ENCODE data around the gene FAM228B.
A peak's percentile ranks its signal among the peaks of the same experiment; 100 is the strongest.

Gene FAM228B

DNA sequence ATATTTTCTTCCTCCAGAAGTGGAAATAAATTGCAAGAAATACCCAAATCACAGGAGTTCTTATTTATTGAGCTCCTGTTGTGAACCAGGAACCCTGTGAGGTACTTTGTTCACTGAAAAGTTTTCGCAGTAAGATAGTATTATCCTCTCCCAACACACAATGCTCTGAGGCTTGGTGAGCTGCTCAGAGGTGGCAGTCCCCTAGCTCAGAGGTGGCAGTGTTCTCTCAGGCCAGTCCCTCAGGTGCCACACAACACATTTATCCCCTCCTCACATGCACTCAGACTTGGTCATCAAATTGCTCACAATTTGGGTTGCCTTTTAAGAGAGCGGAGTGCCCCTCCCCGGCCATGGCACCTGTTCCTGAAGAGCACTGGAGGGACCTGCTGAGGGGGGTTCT lies 77.5 kb downstream of the FAM228B start:
- Histone ChIP-seq H3K4ac (ENCODE audit: low read depth, low read length) (no peak overlapping the region), H3K79me1 (ENCODE audit: low read length) (no peaks in the 10 kb centered on the region), H3K9ac (ENCODE audit: low read length) (no peak overlapping the region), H2BK120ac (ENCODE audit: low read depth, low read length) (no peak overlapping the region), H4K8ac (ENCODE audit: low read depth, low read length) (no peak overlapping the region), H3K27ac (ENCODE audit: low read depth, low read length) (no peak overlapping the region), H4K5ac (ENCODE audit: low read length) (no peak overlapping the region), H3K79me2 (ENCODE audit: control insufficient read depth, insufficient read depth, low read length) (no peaks in the 10 kb centered on the region), H2AK5ac (ENCODE audit: low read length) (no peak overlapping the region), H3K23ac (ENCODE audit: low read length) (no peak overlapping the region), H3K36me3 (ENCODE audit: control insufficient read depth, insufficient read depth, low read length) (no peaks in the 10 kb centered on the region), H3K56ac (ENCODE audit: low read length) (no peak overlapping the region), H2BK15ac (replicated peaks; ENCODE audit: low read depth) (no peak overlapping the region), H3K27me3 (ENCODE audit: insufficient read depth, low read length, poor library complexity) (no peaks in the 10 kb centered on the region), H3K4me1 (ENCODE audit: control insufficient read depth, low read depth, low read length) (no peaks in the 10 kb centered on the region), H3K4me3 (ENCODE audit: low read length) (no peak overlapping the region), H3K18ac (ENCODE audit: low read length) (no peak overlapping the region), H3K4me2 (ENCODE audit: low read length) (no peak overlapping the region), H2BK5ac (ENCODE audit: low read length) (no peak overlapping the region)
- DNase-seq, result no peak
- whole genome bisulfite sequencing (ENCODE audit: extremely low coverage, insufficient coverage, low lambda C conversion rate), result no CpG with 5 or more reads among the region's 3 CpGs

DNA sequence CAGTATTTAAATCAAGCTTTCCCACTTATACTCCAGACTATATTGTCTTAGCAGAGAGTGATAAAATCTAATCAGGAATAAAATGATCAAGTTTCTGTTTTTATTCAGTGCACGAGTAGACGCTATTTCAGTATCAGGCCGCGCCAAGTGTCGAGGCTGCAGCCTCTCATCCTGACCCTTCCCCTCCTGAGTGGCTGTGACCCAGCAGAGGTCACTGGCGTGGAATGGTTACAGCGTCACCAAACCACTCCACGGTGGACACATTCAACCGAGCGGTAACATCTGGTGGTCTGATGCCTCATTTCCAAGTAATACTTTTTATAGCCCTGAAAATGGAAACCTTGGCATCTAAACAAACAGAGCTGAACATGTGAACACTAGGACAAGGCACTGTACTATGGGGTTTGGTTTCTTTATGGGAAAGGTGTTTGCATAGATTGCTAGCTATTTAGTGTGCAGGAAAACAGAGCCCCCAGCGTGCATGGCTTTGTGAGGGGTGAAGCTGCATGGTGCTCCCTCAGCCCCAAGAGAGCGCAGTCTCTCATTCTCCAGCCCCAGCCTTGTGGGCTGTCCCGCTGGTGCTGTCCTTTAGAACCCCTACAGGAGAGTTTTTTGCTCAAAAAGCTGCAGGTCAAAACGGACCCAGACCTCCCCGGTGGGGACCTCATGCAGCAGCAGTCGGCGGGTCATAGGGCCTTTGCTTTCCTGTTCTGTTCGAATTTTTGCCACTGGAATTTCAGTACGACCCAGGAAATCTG lies 79.9 kb downstream of the FAM228B start:
- Histone ChIP-seq H3K79me2 (ENCODE audit: control insufficient read depth, insufficient read depth, low read length) (no peaks in the 10 kb centered on the region), H2BK15ac (replicated peaks; ENCODE audit: low read depth) (no peak overlapping the region), H3K4me2 (ENCODE audit: low read length) (no peak overlapping the region), H2BK5ac (ENCODE audit: low read length) (no peak overlapping the region), H3K23ac (ENCODE audit: low read length) (no peak overlapping the region), H2BK120ac (ENCODE audit: low read depth, low read length) (no peak overlapping the region), H3K79me1 (ENCODE audit: low read length) (no peaks in the 10 kb centered on the region), H3K9ac (ENCODE audit: low read length) (no peak overlapping the region), H4K8ac (ENCODE audit: low read depth, low read length) (no peak overlapping the region), H3K27me3 (ENCODE audit: insufficient read depth, low read length, poor library complexity) (no peaks in the 10 kb centered on the region), H3K18ac (ENCODE audit: low read length) (no peak overlapping the region), H3K36me3 (ENCODE audit: control insufficient read depth, insufficient read depth, low read length) (no peaks in the 10 kb centered on the region), H2AK5ac (ENCODE audit: low read length) (no peak overlapping the region), H3K4me3 (ENCODE audit: low read length) (no peak overlapping the region), H4K5ac (ENCODE audit: low read length) (no peak overlapping the region), H3K4ac (ENCODE audit: low read depth, low read length) (no peak overlapping the region), H3K27ac (ENCODE audit: low read depth, low read length) (no peak overlapping the region), H3K56ac (ENCODE audit: low read length) (no peak overlapping the region), H3K4me1 (ENCODE audit: control insufficient read depth, low read depth, low read length) (no peaks in the 10 kb centered on the region)
- DNase-seq, result peak; percentile 31
- WGBS (ENCODE audit: extremely low coverage, insufficient coverage, low lambda C conversion rate), result no CpG with 5 or more reads among the region's 19 CpGs

DNA sequence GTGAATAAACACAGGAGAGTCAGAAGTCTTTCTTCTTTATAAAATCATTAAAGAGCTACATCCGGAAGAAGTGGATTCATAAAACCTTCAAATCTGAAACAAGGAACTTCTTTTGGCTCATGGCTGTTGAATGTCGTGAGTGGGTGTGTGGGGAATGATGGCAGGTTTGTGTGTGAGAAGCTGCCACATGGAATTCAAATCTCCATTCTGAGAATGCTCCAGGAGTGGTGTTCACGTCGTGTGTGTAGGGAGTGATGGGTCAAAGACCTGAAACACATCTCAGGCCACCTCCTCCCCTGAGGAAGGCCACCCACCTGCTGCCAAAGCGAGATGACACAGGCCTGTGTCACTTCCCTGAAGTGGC lies 80.5 kb downstream of the FAM228B start:
- no peak overlapping the region for H4K8ac ChIP-seq (ENCODE audit: low read depth, low read length)
- H3K56ac ChIP-seq (ENCODE audit: low read length), result no peak overlapping the region
- H3K36me3 ChIP-seq (ENCODE audit: control insufficient read depth, insufficient read depth, low read length), result no peaks in the 10 kb centered on the region
- H3K4me2 ChIP-seq (ENCODE audit: low read length), result no peak overlapping the region
- no peak overlapping the region for H3K9ac ChIP-seq (ENCODE audit: low read length)
- H3K18ac ChIP-seq (ENCODE audit: low read length), result no peak overlapping the region
- H3K4me3 ChIP-seq (ENCODE audit: low read length), result no peak overlapping the region
- no CpG with 5 or more reads among the region's 5 CpGs for WGBS (ENCODE audit: extremely low coverage, insufficient coverage, low lambda C conversion rate)
- no peaks in the 10 kb centered on the region for H3K79me2 ChIP-seq (ENCODE audit: control insufficient read depth, insufficient read depth, low read length)
- no peak overlapping the region for H3K23ac ChIP-seq (ENCODE audit: low read length)
- no peak overlapping the region for H4K5ac ChIP-seq (ENCODE audit: low read length)
- H2AK5ac ChIP-seq (ENCODE audit: low read length), result no peak overlapping the region
- H2BK120ac ChIP-seq (ENCODE audit: low read depth, low read length), result no peak overlapping the region
- no peak overlapping the region for H3K4ac ChIP-seq (ENCODE audit: low read depth, low read length)
- no peaks in the 10 kb centered on the region for H3K79me1 ChIP-seq (ENCODE audit: low read length)
- H3K27me3 ChIP-seq (ENCODE audit: insufficient read depth, low read length, poor library complexity), result no peaks in the 10 kb centered on the region
- no peak overlapping the region for H2BK5ac ChIP-seq (ENCODE audit: low read length)
- H3K4me1 ChIP-seq (ENCODE audit: control insufficient read depth, low read depth, low read length), result no peaks in the 10 kb centered on the region
- no peak overlapping the region for H2BK15ac ChIP-seq (replicated peaks; ENCODE audit: low read depth)
- H3K27ac ChIP-seq (ENCODE audit: low read depth, low read length), result no peak overlapping the region
- no peak for DNase-seq

DNA sequence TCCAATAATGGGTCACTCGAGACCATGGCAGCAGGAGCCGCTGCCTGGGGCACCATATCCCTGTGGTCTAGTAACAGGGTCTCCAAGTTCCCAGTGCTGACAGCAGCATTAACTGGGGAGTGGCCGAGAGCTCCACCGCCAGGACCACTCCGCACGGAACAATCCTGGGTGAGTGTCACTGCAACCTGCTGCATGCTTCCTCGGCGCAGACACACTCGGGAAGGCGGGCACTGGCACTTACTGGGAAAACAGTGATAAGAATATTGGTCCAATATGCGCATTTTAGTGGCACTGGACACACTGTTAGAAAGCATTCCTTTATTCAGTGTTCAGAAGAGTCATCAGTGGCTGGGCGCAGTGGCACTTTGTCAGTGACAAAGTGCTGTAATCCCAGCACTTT lies 81.2 kb downstream of the FAM228B start:
- WGBS (ENCODE audit: extremely low coverage, insufficient coverage, low lambda C conversion rate), result no CpG with 5 or more reads among the region's 12 CpGs
- Histone ChIP-seq H3K4me1 (ENCODE audit: control insufficient read depth, low read depth, low read length) (no peaks in the 10 kb centered on the region), H3K18ac (ENCODE audit: low read length) (no peak overlapping the region), H2BK5ac (ENCODE audit: low read length) (no peak overlapping the region), H3K4me2 (ENCODE audit: low read length) (no peak overlapping the region), H3K56ac (ENCODE audit: low read length) (no peak overlapping the region), H3K4me3 (ENCODE audit: low read length) (no peak overlapping the region), H3K23ac (ENCODE audit: low read length) (no peak overlapping the region), H2BK15ac (replicated peaks; ENCODE audit: low read depth) (no peak overlapping the region), H4K5ac (ENCODE audit: low read length) (no peak overlapping the region), H4K8ac (ENCODE audit: low read depth, low read length) (no peak overlapping the region), H3K79me2 (ENCODE audit: control insufficient read depth, insufficient read depth, low read length) (no peaks in the 10 kb centered on the region), H2BK120ac (ENCODE audit: low read depth, low read length) (no peak overlapping the region), H3K27ac (ENCODE audit: low read depth, low read length) (no peak overlapping the region), H3K79me1 (ENCODE audit: low read length) (no peaks in the 10 kb centered on the region), H3K36me3 (ENCODE audit: control insufficient read depth, insufficient read depth, low read length) (no peaks in the 10 kb centered on the region), H3K27me3 (ENCODE audit: insufficient read depth, low read length, poor library complexity) (no peaks in the 10 kb centered on the region), H3K4ac (ENCODE audit: low read depth, low read length) (no peak overlapping the region), H2AK5ac (ENCODE audit: low read length) (no peak overlapping the region), H3K9ac (ENCODE audit: low read length) (no peak overlapping the region)
- DNase-seq, result no peak

DNA sequence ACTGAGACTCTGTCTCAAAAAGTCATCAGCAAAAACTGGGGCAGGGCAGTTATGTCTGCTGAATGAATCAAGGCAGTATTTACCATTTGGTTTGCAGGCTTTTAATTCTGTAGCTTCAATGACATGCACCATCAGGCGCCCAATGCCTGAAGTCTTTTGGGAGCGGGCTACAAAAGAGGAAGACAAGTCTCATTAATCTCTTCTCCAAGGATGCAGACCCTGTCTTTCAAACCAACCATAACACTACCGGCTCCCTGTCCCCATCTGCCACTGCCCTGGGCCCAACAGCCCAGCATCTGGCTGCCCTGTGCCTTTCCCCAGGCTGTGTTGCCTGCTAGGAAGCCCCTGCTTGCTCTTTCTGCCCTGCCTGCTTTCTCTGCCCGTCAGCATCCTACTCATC lies 81.9 kb downstream of the FAM228B start:
- Histone ChIP-seq H3K79me2 (ENCODE audit: control insufficient read depth, insufficient read depth, low read length) (no peaks in the 10 kb centered on the region), H3K27me3 (ENCODE audit: insufficient read depth, low read length, poor library complexity) (no peaks in the 10 kb centered on the region), H3K56ac (ENCODE audit: low read length) (no peak overlapping the region), H3K9ac (ENCODE audit: low read length) (no peak overlapping the region), H3K4me1 (ENCODE audit: control insufficient read depth, low read depth, low read length) (no peaks in the 10 kb centered on the region), H3K4me2 (ENCODE audit: low read length) (no peak overlapping the region), H2BK15ac (replicated peaks; ENCODE audit: low read depth) (no peak overlapping the region), H2BK120ac (ENCODE audit: low read depth, low read length) (no peak overlapping the region), H3K4ac (ENCODE audit: low read depth, low read length) (no peak overlapping the region), H4K5ac (ENCODE audit: low read length) (no peak overlapping the region), H2AK5ac (ENCODE audit: low read length) (no peak overlapping the region), H3K23ac (ENCODE audit: low read length) (peak overlapping the region; percentile 66), H3K36me3 (ENCODE audit: control insufficient read depth, insufficient read depth, low read length) (no peaks in the 10 kb centered on the region), H3K79me1 (ENCODE audit: low read length) (no peaks in the 10 kb centered on the region), H3K27ac (ENCODE audit: low read depth, low read length) (no peak overlapping the region), H3K18ac (ENCODE audit: low read length) (no peak overlapping the region), H4K8ac (ENCODE audit: low read depth, low read length) (no peak overlapping the region), H3K4me3 (ENCODE audit: low read length) (no peak overlapping the region), H2BK5ac (ENCODE audit: low read length) (no peak overlapping the region)
- DNase-seq, result no peak
- no CpG with 5 or more reads among the region's 4 CpGs for WGBS (ENCODE audit: extremely low coverage, insufficient coverage, low lambda C conversion rate)

DNA sequence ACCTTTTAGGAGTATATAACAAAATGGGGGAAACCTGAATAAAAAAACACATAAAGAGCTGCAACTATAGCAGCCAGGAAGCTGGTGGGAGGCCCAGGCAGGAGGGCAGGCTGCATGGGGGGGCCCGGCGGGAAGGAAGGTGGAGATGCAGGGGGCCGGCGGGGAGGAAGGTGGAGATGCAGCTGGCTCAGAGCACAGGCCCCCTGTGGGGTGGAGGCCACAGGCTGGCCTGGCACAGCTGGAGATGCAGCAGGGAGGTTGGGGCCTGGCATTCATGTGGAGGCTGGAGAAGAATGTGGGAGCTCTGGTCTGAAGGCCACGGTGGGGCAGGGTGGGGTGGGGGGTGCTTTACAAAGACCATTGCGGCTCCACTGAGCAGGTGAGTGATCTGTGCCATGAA lies 83.0 kb downstream of the FAM228B start:
- Histone ChIP-seq H4K8ac (ENCODE audit: low read depth, low read length) (no peak overlapping the region), H3K27ac (ENCODE audit: low read depth, low read length) (no peak overlapping the region), H4K5ac (ENCODE audit: low read length) (no peak overlapping the region), H2BK120ac (ENCODE audit: low read depth, low read length) (no peak overlapping the region), H3K23ac (ENCODE audit: low read length) (no peak overlapping the region), H2BK15ac (replicated peaks; ENCODE audit: low read depth) (no peak overlapping the region), H3K4me3 (ENCODE audit: low read length) (no peak overlapping the region), H3K18ac (ENCODE audit: low read length) (no peak overlapping the region), H2BK5ac (ENCODE audit: low read length) (no peak overlapping the region), H3K27me3 (ENCODE audit: insufficient read depth, low read length, poor library complexity) (no peaks in the 10 kb centered on the region), H2AK5ac (ENCODE audit: low read length) (no peak overlapping the region), H3K79me1 (ENCODE audit: low read length) (no peaks in the 10 kb centered on the region), H3K4me2 (ENCODE audit: low read length) (no peak overlapping the region), H3K4me1 (ENCODE audit: control insufficient read depth, low read depth, low read length) (no peaks in the 10 kb centered on the region), H3K9ac (ENCODE audit: low read length) (no peak overlapping the region), H3K56ac (ENCODE audit: low read length) (no peak overlapping the region), H3K4ac (ENCODE audit: low read depth, low read length) (no peak overlapping the region), H3K36me3 (ENCODE audit: control insufficient read depth, insufficient read depth, low read length) (no peaks in the 10 kb centered on the region), H3K79me2 (ENCODE audit: control insufficient read depth, insufficient read depth, low read length) (no peaks in the 10 kb centered on the region)
- no CpG with 5 or more reads among the region's 6 CpGs for WGBS (ENCODE audit: extremely low coverage, insufficient coverage, low lambda C conversion rate)
- DNase-seq, result no peak
